HL-60 (cell line): ENCODE results near the gene KRT2.

Experiments used
- DNase-seq, 2 experiments: peaks; one replicate each; pipeline ENCODE4 v3.0.0-alpha.2; 2010 to 2020; ENCODE audit warnings: low read depth in 1 of 2, low spot score in 1 of 2
- H3K27ac ChIP-seq: fragments of 250-450 bp; sonication (Bioruptor Pico); replicated peaks from 2 replicates; pipeline ENCODE4 v1.5.1; 2020; ENCODE audit warnings: mild to moderate bottlenecking, moderate library complexity
- H3K27me3 ChIP-seq: fragments of 250-450 bp; sonication (Bioruptor Pico); 2 replicates; pipeline ENCODE4 v1.5.1; 2021; ENCODE audit warnings: mild to moderate bottlenecking, moderate library complexity; ENCODE audit not compliant: insufficient read depth, poor library complexity, severe bottlenecking
- H3K4me3 ChIP-seq: replicated peaks from 2 replicates; pipeline ENCODE4 v1.5.1; 2011; ENCODE audit warnings: mild to moderate bottlenecking, control low read depth, low read length; ENCODE audit not compliant: insufficient read depth
- CTCF ChIP-seq: IDR thresholded peaks from one replicate; pipeline ENCODE4 v1.5.1; 2011; ENCODE audit warnings: low read length, control low read depth, inconsistent platforms; ENCODE audit not compliant: insufficient read depth
- GABPA ChIP-seq: IDR thresholded peaks from 2 replicates; pipeline ENCODE4 v1.6.1; 2012; ENCODE audit warnings: low read depth
- POLR2AphosphoS5 ChIP-seq: IDR thresholded peaks from 2 replicates; pipeline ENCODE4 v1.6.1; 2012; ENCODE audit warnings: low read depth
- SPI1 ChIP-seq: IDR thresholded peaks from 2 replicates; pipeline ENCODE4 v1.6.1; 2012; ENCODE audit warnings: low read depth, mild to moderate bottlenecking, borderline replicate concordance
- TF ChIP-seq, protein P1 (sequence below): IDR thresholded peaks from 2 replicates; pipeline ENCODE4 v1.6.1; 2012; ENCODE audit warnings: low read depth; ENCODE audit not compliant: insufficient replicate concordance

KRT2 gene

GRCh38 chr12:52614381-52615207, 37.4 kb downstream of the KRT2 start:
- H3K27ac ChIP-seq, result no peak overlapping the region

GRCh38 chr12:52613384-52614030, 38.5 kb downstream of the KRT2 start:
- H3K4me3 ChIP-seq, result no peak overlapping the region
- no peak for DNase-seq
- no peaks in the 10 kb centered on the region for H3K27me3 ChIP-seq
- no peak overlapping the region for H3K27ac ChIP-seq
- no peak for TF ChIP-seq GABPA
- no peak for TF ChIP-seq SPI1
- TF ChIP-seq, protein P1, sequence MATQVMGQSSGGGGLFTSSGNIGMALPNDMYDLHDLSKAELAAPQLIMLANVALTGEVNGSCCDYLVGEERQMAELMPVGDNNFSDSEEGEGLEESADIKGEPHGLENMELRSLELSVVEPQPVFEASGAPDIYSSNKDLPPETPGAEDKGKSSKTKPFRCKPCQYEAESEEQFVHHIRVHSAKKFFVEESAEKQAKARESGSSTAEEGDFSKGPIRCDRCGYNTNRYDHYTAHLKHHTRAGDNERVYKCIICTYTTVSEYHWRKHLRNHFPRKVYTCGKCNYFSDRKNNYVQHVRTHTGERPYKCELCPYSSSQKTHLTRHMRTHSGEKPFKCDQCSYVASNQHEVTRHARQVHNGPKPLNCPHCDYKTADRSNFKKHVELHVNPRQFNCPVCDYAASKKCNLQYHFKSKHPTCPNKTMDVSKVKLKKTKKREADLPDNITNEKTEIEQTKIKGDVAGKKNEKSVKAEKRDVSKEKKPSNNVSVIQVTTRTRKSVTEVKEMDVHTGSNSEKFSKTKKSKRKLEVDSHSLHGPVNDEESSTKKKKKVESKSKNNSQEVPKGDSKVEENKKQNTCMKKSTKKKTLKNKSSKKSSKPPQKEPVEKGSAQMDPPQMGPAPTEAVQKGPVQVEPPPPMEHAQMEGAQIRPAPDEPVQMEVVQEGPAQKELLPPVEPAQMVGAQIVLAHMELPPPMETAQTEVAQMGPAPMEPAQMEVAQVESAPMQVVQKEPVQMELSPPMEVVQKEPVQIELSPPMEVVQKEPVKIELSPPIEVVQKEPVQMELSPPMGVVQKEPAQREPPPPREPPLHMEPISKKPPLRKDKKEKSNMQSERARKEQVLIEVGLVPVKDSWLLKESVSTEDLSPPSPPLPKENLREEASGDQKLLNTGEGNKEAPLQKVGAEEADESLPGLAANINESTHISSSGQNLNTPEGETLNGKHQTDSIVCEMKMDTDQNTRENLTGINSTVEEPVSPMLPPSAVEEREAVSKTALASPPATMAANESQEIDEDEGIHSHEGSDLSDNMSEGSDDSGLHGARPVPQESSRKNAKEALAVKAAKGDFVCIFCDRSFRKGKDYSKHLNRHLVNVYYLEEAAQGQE, result no peak
- no peak for TF ChIP-seq CTCF
- no peak for TF ChIP-seq POLR2AphosphoS5

More at GRCh38 chr12:52614381-52615207, 37.4 kb downstream of the KRT2 start:
- Histone ChIP-seq H3K27me3 (no peaks in the 10 kb centered on the region), H3K4me3 (no peak overlapping the region)
- TF ChIP-seq POLR2AphosphoS5, result no peak
- TF ChIP-seq, protein P1, result no peak
- TF ChIP-seq SPI1, result no peak
- no peak for TF ChIP-seq GABPA
- TF ChIP-seq CTCF, result no peak
- no peak for DNase-seq

- TF ChIP-seq SPI1 (no peak), POLR2AphosphoS5 (no peak), GABPA (no peak), CTCF (no peak)
- TF ChIP-seq, protein P1, result no peak
- Histone ChIP-seq H3K27ac (no peak overlapping the region), H3K4me3 (no peak overlapping the region), H3K27me3 (no peaks in the 10 kb centered on the region)
- DNase-seq, result no peak
These were observed 39.3 kb downstream of the KRT2 start for GRCh38 chr12:52612431-52613383.
